ENCODE results near the gene SDR39U1.

The SDR39U1 gene

DNA sequence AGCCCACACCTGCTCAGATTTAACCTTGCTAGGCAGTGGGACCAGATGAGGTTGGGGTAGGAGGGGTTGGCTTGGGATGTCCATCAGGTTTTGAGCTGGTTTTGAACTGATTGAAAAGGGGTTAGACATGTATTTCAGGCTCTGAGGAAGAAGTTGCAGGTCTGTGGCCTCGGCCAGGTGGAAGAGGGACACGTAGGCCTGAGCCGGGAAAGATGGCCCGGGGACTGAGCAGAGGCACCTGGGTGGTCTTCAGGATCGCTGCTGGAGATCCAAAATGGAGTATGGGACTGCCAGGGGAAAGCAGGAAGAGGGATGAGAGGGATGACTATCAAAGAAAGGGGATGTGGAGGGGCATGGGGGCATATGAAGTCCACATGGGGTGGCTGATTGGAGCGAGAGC is 36.2 kb downstream of the SDR39U1 start:
- DNase-seq (ENCODE audit: low read depth in 2 of 2) = no peak
- H3K4me3 ChIP-seq (replicated peaks in 1 of 2; ENCODE audit: low read depth in 2 of 2, low read length in 2 of 2) = no peak overlapping the region
- no peak for TF ChIP-seq CTCF (IDR thresholded peaks at IDR 0.05; ENCODE audit: low read depth, low read length)

DNA sequence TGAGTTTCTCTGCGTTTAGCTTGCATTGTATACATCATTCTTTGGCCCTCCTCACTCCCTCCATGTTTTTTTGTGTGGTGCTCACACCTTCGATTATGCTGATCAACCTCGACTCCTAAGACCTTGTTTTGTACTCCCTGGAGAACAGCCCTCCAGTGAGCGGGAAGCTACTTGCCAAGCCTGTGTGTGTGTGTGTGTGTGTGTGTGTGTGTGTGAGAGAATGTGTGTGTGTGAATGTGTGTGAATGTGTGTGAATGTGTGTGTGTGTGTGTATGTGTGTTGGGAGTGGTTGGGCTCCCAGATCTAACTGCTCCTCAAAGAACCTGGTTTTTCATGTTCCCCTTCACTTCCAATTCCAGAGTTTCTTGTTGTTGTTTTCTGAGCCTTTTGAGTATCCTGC is 37.8 kb downstream of the SDR39U1 start:
- no peak overlapping the region for H3K4me3 ChIP-seq (replicated peaks in 1 of 2; ENCODE audit: low read depth in 2 of 2, low read length in 2 of 2)
- no peak for TF ChIP-seq CTCF (IDR thresholded peaks at IDR 0.05; ENCODE audit: low read depth, low read length)
- DNase-seq (ENCODE audit: low read depth in 2 of 2) = no peak

- peak; percentile 45 to 57 for DNase-seq (ENCODE audit: low read depth in 2 of 2)
- H3K4me3 ChIP-seq (replicated peaks in 1 of 2; ENCODE audit: low read depth in 2 of 2, low read length in 2 of 2) = no peak overlapping the region
- TF ChIP-seq CTCF (IDR thresholded peaks at IDR 0.05; ENCODE audit: low read depth, low read length) = no peak
These were observed 39.1 kb downstream of the SDR39U1 start for GRCh38 chr14:24403294-24403998.

- TF ChIP-seq CTCF (IDR thresholded peaks at IDR 0.05; ENCODE audit: low read depth, low read length) = no peak
- no peak for DNase-seq (ENCODE audit: low read depth in 2 of 2)
- no peak overlapping the region for H3K4me3 ChIP-seq (replicated peaks in 1 of 2; ENCODE audit: low read depth in 2 of 2, low read length in 2 of 2)
These were observed 40.5 kb downstream of the SDR39U1 start for GRCh38 chr14:24401810-24402702.

- no peak for TF ChIP-seq CTCF (IDR thresholded peaks at IDR 0.05; ENCODE audit: low read depth, low read length)
- H3K4me3 ChIP-seq (replicated peaks in 1 of 2; ENCODE audit: low read depth in 2 of 2, low read length in 2 of 2) = peak overlapping the region; percentile 62 to 68
- DNase-seq (ENCODE audit: low read depth in 2 of 2) = no peak
These were observed 42.4 kb downstream of the SDR39U1 start for GRCh38 chr14:24399999-24400718.

DNA sequence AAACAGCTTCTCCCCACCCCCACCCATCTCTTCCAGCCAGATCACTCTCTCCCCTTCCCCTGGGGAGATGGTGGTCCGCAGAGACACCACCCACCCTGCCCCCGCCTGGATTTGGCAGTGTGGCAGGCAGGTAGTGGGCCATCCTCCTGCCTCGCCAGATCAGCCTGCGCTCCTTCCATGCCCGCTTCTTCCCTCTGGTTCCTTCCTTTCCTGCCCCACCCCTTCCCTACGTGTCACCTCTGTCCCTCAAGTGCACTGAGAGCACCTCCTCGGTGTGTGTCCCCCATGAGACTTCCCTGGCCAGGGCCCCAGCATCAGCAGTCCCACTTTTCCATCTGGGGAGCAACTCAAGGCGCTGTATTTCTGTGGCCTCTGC is 43.1 kb downstream of the SDR39U1 start:
- DNase-seq (ENCODE audit: low read depth in 2 of 2) = no peak
- peak overlapping the region; percentile 62 to 68 for H3K4me3 ChIP-seq (replicated peaks in 1 of 2; ENCODE audit: low read depth in 2 of 2, low read length in 2 of 2)
- TF ChIP-seq CTCF (IDR thresholded peaks at IDR 0.05; ENCODE audit: low read depth, low read length) = no peak

All from cardiac fibroblast (primary cell).